ENCODE measurements around the gene CILP2. TPM values are rescaled to one million over a fixed set of nuclear protein-coding genes. Genes with fewer than 3 reads are reported as not detected.

CILP2 gene
- total and polyA plus RNA-seq, 2 of the 4 experiments (the other 2 are of a cell fraction), result 0.18 to 0.87 TPM

GRCh38 chr19:19554074-19555023, 16.3 kb downstream of the CILP2 start:
- WGBS, 2 experiments (ENCODE audit: extremely low coverage in 2 of 2, insufficient read length in 1 of 2), result 88% methylated on average over 16 of the region's 34 CpGs; no CpG with 5 or more reads in 1 of the 2 experiments
- no peak overlapping the region for H3K4ac ChIP-seq (ENCODE audit: low read depth, low read length)
- no peak overlapping the region for H3K4me2 ChIP-seq (ENCODE audit: low read depth, low read length)
- no peaks in the 10 kb centered on the region for H3K9me3 ChIP-seq (ENCODE audit: control insufficient read depth, insufficient read depth, low read length)
- no peaks in the 10 kb centered on the region for H3K79me1 ChIP-seq (ENCODE audit: low read depth in 1 of 2, low read length in 2 of 2)
- in situ Hi-C loops (cut with MboI; ENCODE audit: low sequenced_read_pairs), result no loop called here
- H4K20me1 ChIP-seq (ENCODE audit: insufficient read depth, low read length), result no peaks in the 10 kb centered on the region
- no peak overlapping the region for H3K56ac ChIP-seq (ENCODE audit: extremely low read depth, insufficient read depth, low read length)
- H3K9ac ChIP-seq (ENCODE audit: low read depth, low read length), result no peak overlapping the region
- no peaks in the 10 kb centered on the region for H3K4me1 ChIP-seq (ENCODE audit: control insufficient read depth, insufficient read depth, low read length)
- no peak overlapping the region for H3K14ac ChIP-seq (replicated peaks; ENCODE audit: low read depth, low read length)
- H4K91ac ChIP-seq (ENCODE audit: insufficient read depth, low read depth, low read length), result no peak overlapping the region
- no peak overlapping the region for H2BK5ac ChIP-seq (ENCODE audit: low read depth, low read length, poor library complexity, severe bottlenecking)
- no peak overlapping the region for H2BK20ac ChIP-seq (ENCODE audit: low read depth, low read length)
- H3K23ac ChIP-seq (ENCODE audit: low read depth, low read length), result no peak overlapping the region
- peak overlapping the region; percentile 14 for H2AK9ac ChIP-seq (replicated peaks; ENCODE audit: low read depth, low read length, poor library complexity)
- no peak overlapping the region for H2BK15ac ChIP-seq (ENCODE audit: low read depth, low read length)
- intact Hi-C loops (cut with micrococcal nuclease), result loop anchor here (5.0 kb wide), 1 partner anchor 88 kb away; the partner anchor contains the start of gene GMIP
- H3K9me1 ChIP-seq (ENCODE audit: insufficient read depth, low read length), result no peaks in the 10 kb centered on the region; the same call in 1 of the 2 replicates
- dilution Hi-C loops (cut with HindIII; ENCODE audit: low sequenced_read_pairs, unreplicated experiment), result no loop called here
- no peak overlapping the region for H2AFZ ChIP-seq (replicated peaks; ENCODE audit: low read length, poor library complexity)
- H3K27me3 ChIP-seq (ENCODE audit: control insufficient read depth, insufficient read depth, low read length), result no peaks in the 10 kb centered on the region
- no peak overlapping the region for H2BK120ac ChIP-seq (ENCODE audit: low read depth, low read length)
- no peak overlapping the region for H3K4me3 ChIP-seq (ENCODE audit: insufficient read depth, low read depth, low read length)
- H4K5ac ChIP-seq (ENCODE audit: low read depth, low read length), result no peak overlapping the region
- CTCF ChIA-PET, result interaction anchor here (0.6 to 1.6 kb wide), 11 partner anchors 10 to 70 kb away, joined by 3 to 6 read pairs (median 3); partner anchors contain the start of gene TSSK6
- H3K36me3 ChIP-seq (ENCODE audit: control insufficient read depth, insufficient read depth, low read length), result no peaks in the 10 kb centered on the region
- H3K27ac ChIP-seq (ENCODE audit: insufficient read depth, low read length), result no peak overlapping the region
- ATAC-seq (ENCODE audit: low read depth) (peak; percentile 65), DNase-seq (peak; percentile 21)
- no TSS peak for BruUV-seq (replicated peaks)
- TF ChIP-seq SMC3 (IDR thresholded peaks at IDR 0.05; ENCODE audit: low read depth, low read length), result peak; percentile 49
- no peak for TF ChIP-seq RCOR1 (IDR thresholded peaks at IDR 0.05; ENCODE audit: insufficient replicate concordance, low read length)
- no peak for TF ChIP-seq POLR2A (IDR thresholded peaks at IDR 0.05; ENCODE audit: low read depth, low read length)
- peak; percentile 48 for TF ChIP-seq RAD21 (IDR thresholded peaks at IDR 0.05; ENCODE audit: low read length)
- TF ChIP-seq, protein P1, sequence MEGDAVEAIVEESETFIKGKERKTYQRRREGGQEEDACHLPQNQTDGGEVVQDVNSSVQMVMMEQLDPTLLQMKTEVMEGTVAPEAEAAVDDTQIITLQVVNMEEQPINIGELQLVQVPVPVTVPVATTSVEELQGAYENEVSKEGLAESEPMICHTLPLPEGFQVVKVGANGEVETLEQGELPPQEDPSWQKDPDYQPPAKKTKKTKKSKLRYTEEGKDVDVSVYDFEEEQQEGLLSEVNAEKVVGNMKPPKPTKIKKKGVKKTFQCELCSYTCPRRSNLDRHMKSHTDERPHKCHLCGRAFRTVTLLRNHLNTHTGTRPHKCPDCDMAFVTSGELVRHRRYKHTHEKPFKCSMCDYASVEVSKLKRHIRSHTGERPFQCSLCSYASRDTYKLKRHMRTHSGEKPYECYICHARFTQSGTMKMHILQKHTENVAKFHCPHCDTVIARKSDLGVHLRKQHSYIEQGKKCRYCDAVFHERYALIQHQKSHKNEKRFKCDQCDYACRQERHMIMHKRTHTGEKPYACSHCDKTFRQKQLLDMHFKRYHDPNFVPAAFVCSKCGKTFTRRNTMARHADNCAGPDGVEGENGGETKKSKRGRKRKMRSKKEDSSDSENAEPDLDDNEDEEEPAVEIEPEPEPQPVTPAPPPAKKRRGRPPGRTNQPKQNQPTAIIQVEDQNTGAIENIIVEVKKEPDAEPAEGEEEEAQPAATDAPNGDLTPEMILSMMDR (conservative IDR thresholded peaks at IDR 0.05; ENCODE audit: low read depth, low read length), result peak; percentile 61
- TF ChIP-seq USF2 (IDR thresholded peaks at IDR 0.05; ENCODE audit: low read depth, low read length), result no peak
- no peak for TF ChIP-seq FOS (IDR thresholded peaks at IDR 0.05; ENCODE audit: low read depth, low read length)
- no peak for TF ChIP-seq CHD1 (IDR thresholded peaks at IDR 0.05; ENCODE audit: low read depth, low read length)
- H2AK5ac ChIP-seq (ENCODE audit: low read depth, low read length), result no peak overlapping the region
- POLR2A ChIA-PET (ENCODE audit: unreplicated experiment), result no interaction called here
- no peak overlapping the region for H3K18ac ChIP-seq (ENCODE audit: low read depth, low read length)
- no peak overlapping the region for H4K8ac ChIP-seq (ENCODE audit: low read depth in 2 of 2, low read length in 2 of 2)

Data from IMR-90 (cell line).